Activated T-cell treated with anti-CD3 and anti-CD28 coated beads, Interleukin-2, amount 50 U/mL, for 72 hours (primary cell): ENCODE data around the gene ZNF530. TPM values are rescaled to one million over a fixed set of nuclear protein-coding genes. Genes with fewer than 3 reads are reported as not detected.

Experiments
- ATAC-seq, 2 donors: fragments of 150-1000 bp; cut with Tn5 transposase; replicated peaks in 1 of 2; 2 replicates each; pipeline ENCODE4 v1.10.0; 2021; ENCODE audit warnings: moderate library complexity in 2 of 2, mild to moderate bottlenecking in 1 of 2
- DNase-seq, 2 donors: peaks; one replicate each; pipeline ENCODE4 v3.0.0; 2021 to 2022; ENCODE audit warnings: mixed read lengths in 1 of 2
- H3K27ac Mint-ChIP-seq: one replicate; pipeline ENCODE4 v1.8.0; 2022; ENCODE audit warnings: mild to moderate bottlenecking, moderate library complexity, mixed read lengths
- H3K27me3 Mint-ChIP-seq: one replicate; pipeline ENCODE4 v1.8.0; 2022; ENCODE audit warnings: low read depth, mixed read lengths
- H3K36me3 Mint-ChIP-seq, 2 donors: one replicate each; pipeline ENCODE4 v1.8.0; 2022; ENCODE audit warnings: mixed read lengths in 2 of 2, mild to moderate bottlenecking in 1 of 2; ENCODE audit not compliant: insufficient read depth in 2 of 2
- H3K4me1 Mint-ChIP-seq: one replicate; pipeline ENCODE4 v1.8.0; 2022; ENCODE audit warnings: low read depth, mixed read lengths
- H3K4me3 Mint-ChIP-seq, 2 donors: one replicate each; pipeline ENCODE4 v1.8.0; 2022; ENCODE audit warnings: mild to moderate bottlenecking in 2 of 2, mixed read lengths in 2 of 2, moderate library complexity in 2 of 2
- H3K9me3 Mint-ChIP-seq, 2 donors: one replicate each; pipeline ENCODE4 v1.8.0; 2022; ENCODE audit warnings: mixed read lengths in 2 of 2
- total RNA-seq, 2 donors: library from RNA; stranded (reverse); gene quantifications; one replicate each; pipeline ENCODE4 v1.2.3, GENCODE V29; 2022

Gene ZNF530
- total RNA-seq, 2 donors from 2014 or later, result 5.6 to 7.9 TPM

- Mint-ChIP-seq H3K4me3 (peak within 1 kb of the TSS; percentile 87 to 90), H3K36me3 (peaks cover 31 to 33% of the 10 kb centered on the region in 2 donors), H3K27ac (peak within 1 kb of the TSS; percentile 42), H3K4me1 (peaks cover 22% of the 10 kb centered on the region), H3K9me3 (peaks cover 12 to 18% of the 10 kb centered on the region in 2 donors), H3K27me3 (no peaks in the 10 kb centered on the region)
- ATAC-seq (peak; percentile 100), DNase-seq (peak; percentile 90 to 91)
Measured at GRCh38 chr19:57632987-57633831, 33.5 kb downstream of the ZNF530 start, which contains the start of gene ZNF211. TSS of gene ZNF211 (plus strand) at chr19:57633168. CDS start at chr19:57633347, 179 bp downstream.

GRCh38 chr19:57633832-57634131, 34.1 kb downstream of the ZNF530 start:
- peak overlapping the region; percentile 87 to 90 for H3K4me3 Mint-ChIP-seq
- H3K36me3 Mint-ChIP-seq, result peaks cover 37 to 39% of the 10 kb centered on the region in 2 donors
- no peak for DNase-seq
- H3K27ac Mint-ChIP-seq, result no peak overlapping the region
- no peaks in the 10 kb centered on the region for H3K27me3 Mint-ChIP-seq
- ATAC-seq, result no peak
- H3K4me1 Mint-ChIP-seq, result peaks cover 22% of the 10 kb centered on the region
- H3K9me3 Mint-ChIP-seq, result peaks cover 15 to 18% of the 10 kb centered on the region in 2 donors

GRCh38 chr19:57637379-57637778, 37.7 kb downstream of the ZNF530 start:
- peaks cover 21 to 36% of the 10 kb centered on the region in 2 donors for H3K9me3 Mint-ChIP-seq
- no peak overlapping the region for H3K4me3 Mint-ChIP-seq
- H3K27ac Mint-ChIP-seq, result no peak overlapping the region
- DNase-seq (no peak), ATAC-seq (no peak)
- H3K36me3 Mint-ChIP-seq, result peaks cover 62 to 69% of the 10 kb centered on the region in 2 donors
- H3K27me3 Mint-ChIP-seq, result no peaks in the 10 kb centered on the region
- H3K4me1 Mint-ChIP-seq, result peaks cover 21% of the 10 kb centered on the region

GRCh38 chr19:57641715-57642234, 42.1 kb downstream of the ZNF530 start:
- H3K27me3 Mint-ChIP-seq, result no peaks in the 10 kb centered on the region
- ATAC-seq (no peak), DNase-seq (no peak)
- peaks cover 25 to 42% of the 10 kb centered on the region in 2 donors for H3K9me3 Mint-ChIP-seq
- no peaks in the 10 kb centered on the region for H3K4me1 Mint-ChIP-seq
- no peak overlapping the region for H3K27ac Mint-ChIP-seq
- no peak overlapping the region for H3K4me3 Mint-ChIP-seq
- H3K36me3 Mint-ChIP-seq, result peaks cover 48 to 67% of the 10 kb centered on the region in 2 donors

- peaks cover 22 to 41% of the 10 kb centered on the region in 2 donors for H3K9me3 Mint-ChIP-seq
Measured at GRCh38 chr19:57642396-57643046, 42.8 kb downstream of the ZNF530 start.

GRCh38 chr19:57643734-57644133, 44.0 kb downstream of the ZNF530 start:
- DNase-seq, result no peak
- H3K27ac Mint-ChIP-seq, result no peak overlapping the region
- peaks cover 22 to 42% of the 10 kb centered on the region in 2 donors for H3K9me3 Mint-ChIP-seq

More at GRCh38 chr19:57642396-57643046, 42.8 kb downstream of the ZNF530 start:
- Mint-ChIP-seq H3K27me3 (no peaks in the 10 kb centered on the region), H3K4me1 (no peaks in the 10 kb centered on the region), H3K4me3 (no peak overlapping the region), H3K36me3 (peaks cover 41 to 60% of the 10 kb centered on the region in 2 donors), H3K27ac (no peak overlapping the region)
- ATAC-seq (no peak), DNase-seq (no peak)

GRCh38 chr19:57648331-57649003, 48.8 kb downstream of the ZNF530 start:
- ATAC-seq (no peak), DNase-seq (no peak)
- H3K36me3 Mint-ChIP-seq, result peaks cover 19 to 20% of the 10 kb centered on the region in 2 donors
- peaks cover 6% of the 10 kb centered on the region for H3K4me1 Mint-ChIP-seq
- H3K27ac Mint-ChIP-seq, result no peak overlapping the region
- no peak overlapping the region for H3K4me3 Mint-ChIP-seq
- H3K27me3 Mint-ChIP-seq, result no peaks in the 10 kb centered on the region
- peaks cover 22% of the 10 kb centered on the region in 2 donors for H3K9me3 Mint-ChIP-seq

More at GRCh38 chr19:57643734-57644133, 44.0 kb downstream of the ZNF530 start:
- no peaks in the 10 kb centered on the region for H3K4me1 Mint-ChIP-seq
- H3K36me3 Mint-ChIP-seq, result peaks cover 34 to 50% of the 10 kb centered on the region in 2 donors
- no peak overlapping the region for H3K4me3 Mint-ChIP-seq
- no peak for ATAC-seq
- H3K27me3 Mint-ChIP-seq, result no peaks in the 10 kb centered on the region

- Mint-ChIP-seq H3K9me3 (peaks cover 34 to 38% of the 10 kb centered on the region in 2 donors), H3K4me3 (no peak overlapping the region), H3K27ac (no peak overlapping the region), H3K4me1 (peaks cover 6% of the 10 kb centered on the region), H3K36me3 (peaks cover 34 to 35% of the 10 kb centered on the region in 2 donors), H3K27me3 (peaks cover 14% of the 10 kb centered on the region)
- ATAC-seq (no peak), DNase-seq (no peak)
Measured at GRCh38 chr19:57651654-57651996, 51.9 kb downstream of the ZNF530 start.

GRCh38 chr19:57653689-57654088, 54.0 kb downstream of the ZNF530 start:
- Mint-ChIP-seq H3K4me3 (no peak overlapping the region), H3K27ac (no peak overlapping the region), H3K9me3 (peaks cover 28 to 35% of the 10 kb centered on the region in 2 donors), H3K27me3 (peaks cover 15% of the 10 kb centered on the region), H3K4me1 (peaks cover 6% of the 10 kb centered on the region), H3K36me3 (peaks cover 34 to 35% of the 10 kb centered on the region in 2 donors)
- ATAC-seq (no peak), DNase-seq (no peak)

- Mint-ChIP-seq H3K9me3 (peaks cover 28 to 33% of the 10 kb centered on the region in 2 donors), H3K27me3 (peaks cover 17% of the 10 kb centered on the region)
Measured at GRCh38 chr19:57655443-57655842, 55.8 kb downstream of the ZNF530 start.

GRCh38 chr19:57656346-57656745, 56.7 kb downstream of the ZNF530 start:
- peaks cover 29 to 33% of the 10 kb centered on the region in 2 donors for H3K9me3 Mint-ChIP-seq
- H3K27me3 Mint-ChIP-seq, result peaks cover 26% of the 10 kb centered on the region
- DNase-seq (no peak), ATAC-seq (no peak)
- H3K4me3 Mint-ChIP-seq, result no peak overlapping the region
- H3K36me3 Mint-ChIP-seq, result peaks cover 32 to 33% of the 10 kb centered on the region in 2 donors
- no peak overlapping the region for H3K27ac Mint-ChIP-seq
- H3K4me1 Mint-ChIP-seq, result peaks cover 5% of the 10 kb centered on the region

More at GRCh38 chr19:57655443-57655842, 55.8 kb downstream of the ZNF530 start:
- Mint-ChIP-seq H3K27ac (no peak overlapping the region), H3K4me1 (peaks cover 6% of the 10 kb centered on the region), H3K4me3 (no peak overlapping the region), H3K36me3 (peaks cover 33% of the 10 kb centered on the region in 2 donors)
- no peak for DNase-seq
- ATAC-seq, result no peak
